ENCODE results near the gene DPF3. TPM values are rescaled to one million over a fixed set of nuclear protein-coding genes. Genes with fewer than 3 reads are reported as not detected.

Gene DPF3
- total and polyA plus RNA-seq, 2 of the 13 experiments (the other 11 are each of a cell fraction or from before 2014, with no cell fraction given): 0.09 to 0.60 TPM

- BruUV-seq (replicated peaks): no TSS peak
- no peaks in the 10 kb centered on the region for H3K9me3 ChIP-seq (ENCODE audit: low read length)
- H3K4me2 ChIP-seq (ENCODE audit: low read depth, low read length): no peak overlapping the region
- no peak overlapping the region for H3K27ac ChIP-seq (ENCODE audit: extremely low read length, insufficient read depth, low read length)
- DNase-seq (ENCODE audit: low spot score) (no peak), FAIRE-seq (no peak), ATAC-seq (no peak)
- intact Hi-C loops (cut with micrococcal nuclease; ENCODE audit: unreplicated experiment) (no loop called here), in situ Hi-C loops (cut with HindIII; ENCODE audit: extremely low pct_ligation_motif_present, low pct_unique_long_range_greater_than_20kb) (no loop called here)
- WGBS (ENCODE audit: low lambda C conversion rate): 0% methylated on average over 1 of the region's 1 CpG
- H3K4me1 ChIP-seq (ENCODE audit: insufficient read depth, low read length): no peaks in the 10 kb centered on the region
- no peaks in the 10 kb centered on the region for H3K79me2 ChIP-seq (ENCODE audit: insufficient read depth, low read length)
- H2AFZ ChIP-seq (ENCODE audit: low read length): no peak overlapping the region
- POLR2A ChIA-PET: no interaction called here
- CTCF ChIA-PET (ENCODE audit: low intra/inter-chr PET ratio, low total read pairs): no interaction called here
- no peak overlapping the region for H3K4me3 ChIP-seq (replicated peaks in 1 of 3; ENCODE audit: insufficient read depth in 1 of 3, low read depth in 2 of 3, low read length in 3 of 3)
- no peak overlapping the region for H3K9ac ChIP-seq (ENCODE audit: insufficient read depth, low read depth, low read length)
- no peaks in the 10 kb centered on the region for H3K36me3 ChIP-seq (replicated peaks in 1 of 2; ENCODE audit: control insufficient read depth in 1 of 2, insufficient read depth in 2 of 2, low read length in 2 of 2)
- peaks cover 2 to 3% of the 10 kb centered on the region in 2 experiments; a peak in 2 of 5 replicates for H3K27me3 ChIP-seq (ENCODE audit: control insufficient read depth in 1 of 2, insufficient read depth in 2 of 2, low read length in 2 of 2)
- H4K20me1 ChIP-seq (ENCODE audit: insufficient read depth, low read length): no peaks in the 10 kb centered on the region
- TF ChIP-seq ATF7 (IDR thresholded peaks at IDR 0.05) (no peak), ATF7 (CRISPR knock-in tag; IDR thresholded peaks at IDR 0.05) (no peak), ZSCAN31 (CRISPR knock-in tag; IDR thresholded peaks at IDR 0.05; ENCODE audit: low read depth) (no peak), NFYC (CRISPR knock-in tag; IDR thresholded peaks at IDR 0.05) (no peak), ZNF296 (CRISPR knock-in tag; conservative IDR thresholded peaks at IDR 0.05) (no peak), ETV5 (CRISPR knock-in tag; IDR thresholded peaks at IDR 0.05; ENCODE audit: borderline replicate concordance) (no peak), ZNF512B (CRISPR knock-in tag; IDR thresholded peaks at IDR 0.05; ENCODE audit: borderline replicate concordance) (no peak), ZBTB34 (CRISPR knock-in tag; IDR thresholded peaks at IDR 0.05) (no peak), ZNF839 (CRISPR knock-in tag; IDR thresholded peaks at IDR 0.05; ENCODE audit: borderline replicate concordance) (no peak), ZBTB49 (CRISPR knock-in tag; IDR thresholded peaks at IDR 0.05; ENCODE audit: borderline replicate concordance) (no peak), MATR3 (CRISPR knock-in tag; IDR thresholded peaks at IDR 0.05) (no peak), NFRKB (IDR thresholded peaks at IDR 0.05) (no peak), NFE2L1 (CRISPR knock-in tag; IDR thresholded peaks at IDR 0.05; ENCODE audit: borderline replicate concordance) (no peak), PRDM15 (CRISPR knock-in tag; IDR thresholded peaks at IDR 0.05) (no peak)
Observed at GRCh38 chr14:72657214-72657921, 236.5 kb downstream of the DPF3 start.
